Measurements from ENCODE around the gene AP3D1. TPM values are rescaled to one million over a fixed set of nuclear protein-coding genes. Genes with fewer than 3 reads are reported as not detected.

The AP3D1 gene
- total RNA-seq, 1 donor from 2014 or later, result 169 TPM

DNA sequence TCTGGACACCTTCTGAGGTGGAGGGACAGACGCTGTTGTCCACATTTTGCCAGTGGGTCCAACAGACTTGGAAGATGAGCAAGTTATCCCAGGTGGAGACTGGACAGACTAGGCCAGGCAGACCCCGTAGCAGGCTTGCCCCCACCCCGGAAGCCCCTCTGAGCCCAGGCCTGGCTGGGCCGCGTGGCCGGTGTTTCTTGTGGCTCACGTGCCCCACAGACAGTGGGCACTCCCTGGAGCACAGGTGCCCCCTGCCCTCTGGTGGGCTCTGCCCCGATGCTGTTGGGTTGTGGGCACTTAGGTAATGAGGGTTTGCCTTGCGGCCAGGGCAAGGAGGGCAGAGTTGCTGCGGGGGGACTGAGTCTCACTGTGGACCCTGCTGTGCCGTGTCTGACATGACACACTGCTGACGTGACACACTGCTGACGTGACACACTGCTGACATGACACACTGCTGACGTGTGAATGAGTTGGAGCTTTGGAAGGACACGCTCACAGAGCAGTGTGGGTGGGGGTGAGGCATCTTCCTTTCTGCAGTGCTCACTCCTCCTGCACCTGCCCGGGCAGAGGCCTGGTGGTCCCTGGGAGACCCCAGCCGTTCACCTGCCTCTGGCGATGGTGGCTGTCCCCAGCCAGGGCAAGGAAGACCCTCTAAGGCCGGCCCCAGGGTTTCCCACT lies 37.5 kb upstream of the AP3D1 start:
- Mint-ChIP-seq H3K9me3 (ENCODE audit: unreplicated experiment) (no peaks in the 10 kb centered on the region), H3K27ac (ENCODE audit: unreplicated experiment) (peak overlapping the region; percentile 36), H3K27me3 (ENCODE audit: unreplicated experiment) (peaks cover 14% of the 10 kb centered on the region), H3K4me1 (ENCODE audit: unreplicated experiment) (peaks cover 5% of the 10 kb centered on the region), H3K36me3 (ENCODE audit: low read depth, unreplicated experiment) (peaks cover 24% of the 10 kb centered on the region), H3K4me3 (ENCODE audit: unreplicated experiment) (peak overlapping the region; percentile 65)
- no peak for DNase-seq (ENCODE audit: low spot score)
- TF ChIP-seq, protein P1, sequence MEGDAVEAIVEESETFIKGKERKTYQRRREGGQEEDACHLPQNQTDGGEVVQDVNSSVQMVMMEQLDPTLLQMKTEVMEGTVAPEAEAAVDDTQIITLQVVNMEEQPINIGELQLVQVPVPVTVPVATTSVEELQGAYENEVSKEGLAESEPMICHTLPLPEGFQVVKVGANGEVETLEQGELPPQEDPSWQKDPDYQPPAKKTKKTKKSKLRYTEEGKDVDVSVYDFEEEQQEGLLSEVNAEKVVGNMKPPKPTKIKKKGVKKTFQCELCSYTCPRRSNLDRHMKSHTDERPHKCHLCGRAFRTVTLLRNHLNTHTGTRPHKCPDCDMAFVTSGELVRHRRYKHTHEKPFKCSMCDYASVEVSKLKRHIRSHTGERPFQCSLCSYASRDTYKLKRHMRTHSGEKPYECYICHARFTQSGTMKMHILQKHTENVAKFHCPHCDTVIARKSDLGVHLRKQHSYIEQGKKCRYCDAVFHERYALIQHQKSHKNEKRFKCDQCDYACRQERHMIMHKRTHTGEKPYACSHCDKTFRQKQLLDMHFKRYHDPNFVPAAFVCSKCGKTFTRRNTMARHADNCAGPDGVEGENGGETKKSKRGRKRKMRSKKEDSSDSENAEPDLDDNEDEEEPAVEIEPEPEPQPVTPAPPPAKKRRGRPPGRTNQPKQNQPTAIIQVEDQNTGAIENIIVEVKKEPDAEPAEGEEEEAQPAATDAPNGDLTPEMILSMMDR (IDR thresholded peaks at IDR 0.05; ENCODE audit: unreplicated experiment), result no peak

DNA sequence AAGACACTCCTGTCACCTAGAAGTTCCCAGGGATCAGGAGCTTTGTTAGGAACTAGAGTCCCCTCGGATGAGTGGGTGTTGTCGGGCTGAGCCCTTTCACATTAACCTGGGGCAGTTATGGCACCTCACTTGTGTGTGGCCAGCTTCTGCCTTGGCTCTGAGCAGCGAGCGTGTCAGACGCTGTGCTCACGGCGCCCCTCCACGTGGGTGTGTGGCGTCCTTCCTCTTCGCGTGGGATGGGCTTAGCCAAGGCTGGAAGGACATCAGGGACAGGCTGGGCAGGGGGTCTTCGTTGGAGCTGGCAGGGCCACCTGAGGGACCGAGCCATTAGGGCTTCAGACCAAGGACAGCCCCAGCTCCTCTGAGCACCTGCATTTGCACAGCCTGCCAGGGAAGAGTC lies 35.8 kb upstream of the AP3D1 start:
- Mint-ChIP-seq H3K36me3 (ENCODE audit: low read depth, unreplicated experiment) (peaks cover 20% of the 10 kb centered on the region), H3K27ac (ENCODE audit: unreplicated experiment) (no peak overlapping the region)

DNA sequence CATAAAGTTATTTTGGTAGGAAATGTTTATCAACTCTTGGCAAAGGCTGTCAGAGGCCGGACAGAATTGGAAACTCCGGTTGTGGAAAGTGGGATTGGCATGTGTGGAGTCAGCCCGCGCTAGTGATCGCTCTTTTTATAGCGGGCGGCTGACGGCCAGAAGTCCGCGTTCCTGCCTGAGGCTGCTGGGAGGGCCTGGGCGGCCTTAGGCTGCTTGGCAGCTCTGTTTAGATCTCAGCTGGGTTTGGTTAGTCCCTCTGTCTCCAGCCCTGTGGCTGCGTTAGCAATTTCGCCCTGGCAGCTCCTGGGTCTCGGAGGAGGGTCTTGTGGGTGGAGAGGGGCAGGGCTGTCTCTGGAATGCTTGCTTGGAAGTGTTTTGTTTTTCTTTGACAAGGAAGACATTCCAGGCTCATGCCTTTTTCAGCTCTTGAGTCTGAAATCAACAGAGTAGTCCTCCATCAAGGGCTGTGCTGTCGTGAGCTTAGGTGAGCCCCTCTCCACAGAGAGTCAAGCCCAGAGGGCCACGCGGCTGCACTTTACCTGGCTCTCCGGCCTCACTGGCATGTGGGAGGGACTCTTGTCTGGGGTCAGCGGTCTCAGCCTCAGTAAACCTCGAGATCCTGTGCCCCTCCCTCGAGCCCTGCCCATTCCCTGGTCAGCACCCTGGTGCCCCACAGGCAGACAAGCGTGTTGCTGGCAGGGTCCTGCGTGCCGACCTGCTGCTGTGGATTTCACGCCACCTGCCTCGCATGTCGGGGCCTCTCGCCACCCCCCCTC lies 34.9 kb upstream of the AP3D1 start:
- H3K27me3 Mint-ChIP-seq (ENCODE audit: unreplicated experiment), result peaks cover 13% of the 10 kb centered on the region
- no peak overlapping the region for H3K27ac Mint-ChIP-seq (ENCODE audit: unreplicated experiment)
- peaks cover 20% of the 10 kb centered on the region for H3K36me3 Mint-ChIP-seq (ENCODE audit: low read depth, unreplicated experiment)
- peak overlapping the region; percentile 65 for H3K4me3 Mint-ChIP-seq (ENCODE audit: unreplicated experiment)
- no peak for DNase-seq (ENCODE audit: low spot score)
- TF ChIP-seq, protein P1 (IDR thresholded peaks at IDR 0.05; ENCODE audit: unreplicated experiment), result no peak
- H3K9me3 Mint-ChIP-seq (ENCODE audit: unreplicated experiment), result no peaks in the 10 kb centered on the region
- H3K4me1 Mint-ChIP-seq (ENCODE audit: unreplicated experiment), result peaks cover 5% of the 10 kb centered on the region

More for the DNA sequence above, 35.8 kb upstream of the AP3D1 start:
- peak overlapping the region; percentile 56 for H3K4me3 Mint-ChIP-seq (ENCODE audit: unreplicated experiment)
- peaks cover 5% of the 10 kb centered on the region for H3K4me1 Mint-ChIP-seq (ENCODE audit: unreplicated experiment)
- no peak for DNase-seq (ENCODE audit: low spot score)
- H3K27me3 Mint-ChIP-seq (ENCODE audit: unreplicated experiment), result peaks cover 15% of the 10 kb centered on the region
- TF ChIP-seq, protein P1 (IDR thresholded peaks at IDR 0.05; ENCODE audit: unreplicated experiment), result no peak
- no peaks in the 10 kb centered on the region for H3K9me3 Mint-ChIP-seq (ENCODE audit: unreplicated experiment)

DNA sequence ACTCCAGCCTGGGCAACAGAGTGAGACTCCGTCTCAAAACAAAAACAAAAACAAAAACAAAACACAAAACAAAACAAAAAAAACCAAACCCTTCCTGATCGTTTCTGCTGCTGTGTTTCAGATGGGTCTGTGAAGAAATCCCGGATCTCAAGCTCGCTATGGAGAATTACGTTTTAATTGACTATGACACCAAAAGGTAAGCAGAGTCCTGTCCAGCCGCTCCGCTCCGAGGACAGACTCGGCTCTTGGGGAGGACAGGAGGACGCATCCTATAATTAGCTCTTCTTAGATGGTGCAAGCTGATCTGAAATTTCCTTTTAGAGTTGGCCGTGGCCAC lies 34.3 kb upstream of the AP3D1 start:
- TF ChIP-seq, protein P1 (IDR thresholded peaks at IDR 0.05; ENCODE audit: unreplicated experiment), result no peak
- no peak overlapping the region for H3K27ac Mint-ChIP-seq (ENCODE audit: unreplicated experiment)

DNA sequence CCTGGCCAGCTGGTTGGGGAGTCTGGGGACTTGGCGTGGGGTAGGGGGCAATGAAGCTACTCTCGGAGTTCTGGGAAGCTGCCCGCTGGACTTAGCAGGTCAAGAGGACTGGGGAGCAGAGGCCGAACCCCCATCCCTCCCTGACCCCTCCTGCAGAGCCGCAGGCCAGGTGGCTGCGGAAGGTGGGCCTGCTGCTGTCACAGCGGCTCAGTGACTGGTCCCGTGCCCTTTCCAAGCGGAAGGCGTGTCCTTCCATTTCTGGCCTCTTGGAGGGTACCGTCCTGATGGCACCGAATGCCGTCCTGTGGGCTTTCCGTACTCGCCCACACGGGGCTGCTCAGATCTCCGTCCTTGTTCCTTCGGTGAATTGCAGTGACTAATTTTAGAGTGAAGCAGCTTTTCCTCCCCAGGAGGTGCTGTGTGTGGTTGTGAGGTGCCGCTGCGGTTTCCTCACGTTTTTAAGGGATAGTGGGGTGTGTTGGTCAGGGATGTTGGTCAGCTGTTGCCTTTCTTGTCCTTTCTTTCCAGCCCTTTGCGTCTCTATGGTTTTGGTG lies 33.1 kb upstream of the AP3D1 start:
- peaks cover 16% of the 10 kb centered on the region for H3K36me3 Mint-ChIP-seq (ENCODE audit: low read depth, unreplicated experiment)
- no peak for DNase-seq (ENCODE audit: low spot score)
- H3K4me3 Mint-ChIP-seq (ENCODE audit: unreplicated experiment), result peak overlapping the region; percentile 53
- H3K4me1 Mint-ChIP-seq (ENCODE audit: unreplicated experiment), result peaks cover 5% of the 10 kb centered on the region
- peaks cover 13% of the 10 kb centered on the region for H3K27me3 Mint-ChIP-seq (ENCODE audit: unreplicated experiment)
- peak overlapping the region; percentile 71 for H3K27ac Mint-ChIP-seq (ENCODE audit: unreplicated experiment)
- TF ChIP-seq, protein P1 (IDR thresholded peaks at IDR 0.05; ENCODE audit: unreplicated experiment), result no peak
- no peaks in the 10 kb centered on the region for H3K9me3 Mint-ChIP-seq (ENCODE audit: unreplicated experiment)

More for the DNA sequence above, 34.3 kb upstream of the AP3D1 start:
- peaks cover 16% of the 10 kb centered on the region for H3K36me3 Mint-ChIP-seq (ENCODE audit: low read depth, unreplicated experiment)
- DNase-seq (ENCODE audit: low spot score), result no peak
- no peaks in the 10 kb centered on the region for H3K9me3 Mint-ChIP-seq (ENCODE audit: unreplicated experiment)
- peaks cover 13% of the 10 kb centered on the region for H3K27me3 Mint-ChIP-seq (ENCODE audit: unreplicated experiment)
- peak overlapping the region; percentile 65 for H3K4me3 Mint-ChIP-seq (ENCODE audit: unreplicated experiment)
- peaks cover 5% of the 10 kb centered on the region for H3K4me1 Mint-ChIP-seq (ENCODE audit: unreplicated experiment)

All from endothelial cell (in vitro differentiated cells).